GM12891 (cell line): ENCODE measurements around the gene TMEM220.

ENCODE experiments used
- POLR2A ChIP-seq: IDR thresholded peaks from 2 replicates; pipeline ENCODE4 v1.6.1; 2011; ENCODE audit warnings: low read depth, low read length, control low read depth
- SPI1 ChIP-seq: IDR thresholded peaks from 2 replicates; pipeline ENCODE4 v1.6.1; 2011; ENCODE audit warnings: low read depth, low read length, control low read depth

- TF ChIP-seq SPI1 (no peak), POLR2A (no peak)
These were observed 16.5 kb downstream of the TMEM220 start for GRCh38 chr17:10713318-10713717.
